KMS-11 (cell line): ENCODE results near the gene ITGB7.

Experiments used
- H2AFZ ChIP-seq: fragments of 200-600 bp; sonication (generic); 2 replicates; pipeline ENCODE4 v1.6.1; 2016; ENCODE audit warnings: antibody characterized with exemption, mixed run types, low read depth
- H3K27ac ChIP-seq: fragments of 200-600 bp; sonication (generic); 2 replicates; pipeline ENCODE4 v1.6.1; 2016; ENCODE audit warnings: mild to moderate bottlenecking, mixed run types
- H3K27me3 ChIP-seq: fragments of 200-600 bp; sonication (generic); 2 replicates; pipeline ENCODE4 v1.6.1; 2017; ENCODE audit warnings: mild to moderate bottlenecking, low read depth, mixed run types, moderate library complexity; ENCODE audit not compliant: insufficient read depth
- H3K36me3 ChIP-seq: fragments of 200-600 bp; sonication (generic); 2 replicates; pipeline ENCODE4 v1.6.1; 2017; ENCODE audit warnings: mild to moderate bottlenecking, mixed run types; ENCODE audit not compliant: insufficient read depth
- H3K4me1 ChIP-seq: fragments of 200-600 bp; sonication (generic); 2 replicates; pipeline ENCODE4 v1.6.1; 2016; ENCODE audit warnings: mild to moderate bottlenecking, low read depth, mixed run types; ENCODE audit not compliant: poor library complexity, severe bottlenecking
- H3K4me2 ChIP-seq: fragments of 200-600 bp; sonication (generic); 2 replicates; pipeline ENCODE4 v1.7.0; 2016; ENCODE audit warnings: mild to moderate bottlenecking, mixed run types
- H3K4me3 ChIP-seq: fragments of 200-600 bp; sonication (generic); IDR thresholded peaks from 2 replicates; pipeline ENCODE4 v1.6.1; 2017; ENCODE audit warnings: low read depth, low read length, mixed read lengths; ENCODE audit not compliant: insufficient read depth
- H3K79me2 ChIP-seq: fragments of 200-600 bp; sonication (generic); 2 replicates; pipeline ENCODE4 v1.6.1; 2016; ENCODE audit warnings: low read depth, mixed run types; ENCODE audit not compliant: insufficient read depth
- H3K9ac ChIP-seq: fragments of 200-600 bp; sonication (generic); 2 replicates; pipeline ENCODE4 v1.6.1; 2016; ENCODE audit warnings: mild to moderate bottlenecking, mixed run types
- H4K20me1 ChIP-seq: fragments of 200-600 bp; sonication (generic); 2 replicates; pipeline ENCODE4 v1.6.1; 2016; ENCODE audit warnings: mild to moderate bottlenecking, mixed run types; ENCODE audit not compliant: insufficient read depth
- CTCF ChIP-seq: fragments of 200-600 bp; sonication (generic); conservative IDR thresholded peaks from 2 replicates; pipeline ENCODE4 v1.6.1; 2017; ENCODE audit warnings: low read depth, mild to moderate bottlenecking, antibody characterized with exemption, low read length, moderate library complexity, mixed read lengths

ITGB7 gene

GRCh38 chr12:53198486-53199110 is 8.5 kb downstream of the ITGB7 start:
- 0 out of 2 replicates have a peak, but pooled peaks have one; percentile 8 for TF ChIP-seq CTCF
- Histone ChIP-seq H2AFZ (no peak overlapping the region), H3K36me3 (peaks cover 60% of the 10 kb centered on the region; the same call in 1 of the 2 replicates), H3K4me2 (peak overlapping the region; percentile 47), H3K79me2 (peaks cover 65% of the 10 kb centered on the region), H3K27me3 (no peaks in the 10 kb centered on the region), H3K4me3 (no peak overlapping the region), H3K27ac (peak overlapping the region; percentile 55), H3K4me1 (peaks cover 94% of the 10 kb centered on the region), H3K9ac (no peak overlapping the region), H4K20me1 (no peaks in the 10 kb centered on the region)

GRCh38 chr12:53197011-53197640 is 9.9 kb downstream of the ITGB7 start:
- Histone ChIP-seq H3K27ac (peak overlapping the region; percentile 20; the same call in 1 of the 2 replicates), H3K9ac (no peak overlapping the region), H2AFZ (no peak overlapping the region), H3K4me2 (peak overlapping the region; percentile 2; the same call in 1 of the 2 replicates), H3K4me3 (no peak overlapping the region), H3K4me1 (peaks cover 92% of the 10 kb centered on the region), H4K20me1 (no peaks in the 10 kb centered on the region), H3K36me3 (peaks cover 63% of the 10 kb centered on the region; the same call in 1 of the 2 replicates), H3K79me2 (peaks cover 50% of the 10 kb centered on the region), H3K27me3 (no peaks in the 10 kb centered on the region)
- no peak for TF ChIP-seq CTCF

- Histone ChIP-seq H3K27ac (peak overlapping the region; percentile 20; the same call in 1 of the 2 replicates), H4K20me1 (no peaks in the 10 kb centered on the region), H3K27me3 (no peaks in the 10 kb centered on the region), H3K4me1 (peaks cover 91% of the 10 kb centered on the region), H3K36me3 (peaks cover 67% of the 10 kb centered on the region; the same call in 1 of the 2 replicates), H3K79me2 (peaks cover 44% of the 10 kb centered on the region), H3K4me3 (no peak overlapping the region), H3K4me2 (no peak overlapping the region; the same call in 1 of the 2 replicates), H2AFZ (no peak overlapping the region), H3K9ac (no peak overlapping the region)
- TF ChIP-seq CTCF = 0 out of 2 replicates have a peak, but pooled peaks have one; percentile 20
Observed at GRCh38 chr12:53196486-53196885, 10.6 kb downstream of the ITGB7 start.

DNA sequence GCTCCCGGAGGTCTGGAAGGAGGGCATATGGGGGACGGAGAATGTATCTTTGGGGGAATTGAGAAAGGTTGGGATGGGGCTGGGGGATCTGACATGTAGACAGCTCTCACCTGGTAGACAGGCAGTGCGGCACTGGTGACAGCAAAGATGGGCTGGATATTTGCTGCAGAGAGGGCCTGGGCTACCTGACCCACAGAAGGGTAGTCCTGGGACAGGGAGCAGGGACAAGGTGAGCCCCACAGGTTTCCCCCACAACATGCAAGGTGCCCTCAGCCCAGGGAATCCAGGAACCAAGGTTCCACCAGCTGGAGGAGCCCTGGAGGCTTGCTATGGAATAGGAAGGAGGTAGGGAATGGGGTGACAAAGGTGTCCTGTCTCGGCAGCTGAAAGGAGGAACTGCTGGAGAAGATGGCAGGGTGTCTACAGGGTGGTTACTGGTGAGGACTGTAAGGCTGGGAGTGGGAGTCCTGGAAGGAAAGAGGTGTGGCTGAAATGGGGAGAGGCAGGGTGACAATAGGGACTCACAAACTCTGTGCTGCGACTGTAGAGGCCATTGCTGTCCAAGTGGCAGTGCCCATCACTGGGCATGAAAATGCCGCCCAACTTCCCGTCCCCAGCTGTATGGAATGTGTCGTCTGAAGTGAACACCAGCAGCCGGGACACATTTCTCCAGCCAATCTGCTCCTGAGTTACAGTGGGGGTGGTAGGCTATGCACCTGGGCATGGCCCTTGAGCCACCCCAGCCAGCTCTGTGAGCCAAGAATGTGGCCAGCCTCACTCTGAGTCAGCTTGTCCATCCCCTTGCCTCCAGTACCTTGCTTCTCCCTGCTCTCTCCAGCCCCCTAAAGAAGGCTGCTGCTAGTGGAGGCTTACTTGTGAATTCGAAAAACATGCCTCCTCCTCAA is 11.3 kb downstream of the ITGB7 start:
- Histone ChIP-seq H2AFZ (no peak overlapping the region), H3K27ac (peak overlapping the region; percentile 30; the same call in 1 of the 2 replicates), H3K79me2 (peaks cover 42% of the 10 kb centered on the region), H4K20me1 (no peaks in the 10 kb centered on the region), H3K36me3 (peaks cover 67% of the 10 kb centered on the region; the same call in 1 of the 2 replicates), H3K4me2 (no peak overlapping the region; the same call in 1 of the 2 replicates), H3K9ac (no peak overlapping the region), H3K4me1 (peaks cover 91% of the 10 kb centered on the region), H3K4me3 (no peak overlapping the region), H3K27me3 (no peaks in the 10 kb centered on the region)
- TF ChIP-seq CTCF = no peak
